Lung (tissue), 12 donors: ENCODE measurements around the gene NOTCH4. TPM values are rescaled to one million over a fixed set of nuclear protein-coding genes. Genes with fewer than 3 reads are reported as not detected.

Experiments
- ATAC-seq: fragments of 200-7000 bp; cut with Tn5 transposase; one replicate; pipeline ENCODE4 v1.9.1; 2020; ENCODE audit warnings: moderate number of reproducible peaks; ENCODE audit not compliant: insufficient read depth, low FRiP score
- DNase-seq, 3 donors: peaks; one replicate each; pipeline ENCODE4 v3.0.0-alpha.2; 2013 to 2017
- H3K27ac ChIP-seq, 2 donors: one replicate each; pipeline ENCODE4 v1.5.1; 2013; ENCODE audit warnings: mild to moderate bottlenecking in 2 of 2, moderate library complexity in 2 of 2, control low read depth in 1 of 2, inconsistent platforms in 1 of 2, low read depth in 1 of 2, low read length in 1 of 2
- H3K27me3 ChIP-seq, 3 donors: one replicate each; pipeline ENCODE4 v1.5.1; 2013; ENCODE audit warnings: low read length in 2 of 3; ENCODE audit not compliant: control insufficient read depth in 3 of 3, insufficient read depth in 3 of 3
- H3K36me3 ChIP-seq, 4 donors: one replicate each; pipeline ENCODE4 v1.5.1; 2013; ENCODE audit warnings: low read length in 4 of 4, mild to moderate bottlenecking in 1 of 4, moderate library complexity in 1 of 4; ENCODE audit not compliant: control insufficient read depth in 4 of 4, insufficient read depth in 4 of 4
- H3K4me1 ChIP-seq, 5 donors: one replicate each; pipeline ENCODE4 v1.5.1; 2013; ENCODE audit warnings: low read length in 5 of 5, mild to moderate bottlenecking in 2 of 5, moderate library complexity in 1 of 5; ENCODE audit not compliant: control insufficient read depth in 5 of 5, insufficient read depth in 5 of 5
- H3K4me3 ChIP-seq: one replicate; pipeline ENCODE4 v1.5.1; 2013; ENCODE audit warnings: mild to moderate bottlenecking, control low read depth, moderate library complexity
- H3K9ac ChIP-seq, 2 donors: one replicate each; pipeline ENCODE4 v1.5.1; 2013; ENCODE audit warnings: low read length in 2 of 2, control low read depth in 1 of 2; ENCODE audit not compliant: insufficient read depth in 1 of 2
- H3K9me3 ChIP-seq, 4 donors: one replicate each; pipeline ENCODE4 v1.5.1; 2013; ENCODE audit warnings: low read length in 3 of 4, mild to moderate bottlenecking in 1 of 4, moderate library complexity in 1 of 4; ENCODE audit not compliant: control insufficient read depth in 4 of 4, insufficient read depth in 3 of 4
- WGBS, 2 donors: extraction: QIAGEN DNeasy Blood & Tissue Kit; methylation state at CpG; one replicate each; pipeline ENCODE4 v1.1.7; 2013; 5-methylcytosine and 5-hydroxymethylcytosine counted together
- polyA plus RNA-seq, 2 donors: library from polyadenylated mRNA; stranded (reverse); fragments of 200-250 nt; gene quantifications; one replicate each; pipeline ENCODE4 v1.2.1, GENCODE V29; 2013
- total RNA-seq, 2 donors: library from RNA; depleted of rRNA in 1 of 2; stranded (reverse); fragments of >200 nt in 1 of 2; gene quantifications; one replicate each; pipeline ENCODE4 v1.2.1, GENCODE V29; 2014 to 2021
- TF ChIP-seq, protein P1 (sequence below): IDR thresholded peaks from 2 replicates; pipeline ENCODE4 v1.5.1; 2012; ENCODE audit warnings: mild to moderate bottlenecking; ENCODE audit errors: control extremely low read depth, extremely low read depth
- donor health status: control.
- donor health status: control.
- donor health status: Bipolar disorder and iron deficiency.
- donor health status: healthy.
- donor health status: DM: yes; HTN: yes; CAD: no.

NOTCH4 gene
- total and polyA plus RNA-seq, 4 donors: 38.8 to 54.6 (median 43.2) TPM

DNA sequence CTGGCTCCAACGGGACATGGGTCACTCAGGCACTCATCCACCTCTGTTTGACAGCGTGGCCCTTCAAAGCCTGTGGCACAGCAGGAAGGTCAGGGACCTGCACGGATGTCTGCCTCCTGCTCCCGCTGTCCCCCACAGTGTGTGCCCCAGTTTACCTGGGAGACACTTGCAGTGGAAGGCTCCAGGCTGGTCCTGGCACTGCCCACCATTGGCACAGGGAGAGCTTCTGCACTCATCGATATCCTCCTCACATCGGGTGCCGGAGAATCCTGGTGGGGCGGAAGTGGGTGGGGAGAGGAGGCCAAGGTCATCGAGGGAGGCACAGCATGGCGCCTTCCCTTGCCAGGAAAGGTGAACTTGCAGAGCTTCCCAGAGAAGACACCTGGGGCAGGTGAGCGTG, 6.9 kb downstream of the NOTCH4 start:
- Histone ChIP-seq H3K4me1 (peaks cover 0 to 4% (median 0%) of the 10 kb centered on the region in 5 donors), H3K27ac (no peak overlapping the region), H3K36me3 (peaks cover 0 to 6% (median 0%) of the 10 kb centered on the region in 4 donors), H3K9me3 (no peaks in the 10 kb centered on the region), H3K9ac (no peak overlapping the region), H3K4me3 (no peak overlapping the region), H3K27me3 (no peaks in the 10 kb centered on the region)
- TF ChIP-seq, protein P1, sequence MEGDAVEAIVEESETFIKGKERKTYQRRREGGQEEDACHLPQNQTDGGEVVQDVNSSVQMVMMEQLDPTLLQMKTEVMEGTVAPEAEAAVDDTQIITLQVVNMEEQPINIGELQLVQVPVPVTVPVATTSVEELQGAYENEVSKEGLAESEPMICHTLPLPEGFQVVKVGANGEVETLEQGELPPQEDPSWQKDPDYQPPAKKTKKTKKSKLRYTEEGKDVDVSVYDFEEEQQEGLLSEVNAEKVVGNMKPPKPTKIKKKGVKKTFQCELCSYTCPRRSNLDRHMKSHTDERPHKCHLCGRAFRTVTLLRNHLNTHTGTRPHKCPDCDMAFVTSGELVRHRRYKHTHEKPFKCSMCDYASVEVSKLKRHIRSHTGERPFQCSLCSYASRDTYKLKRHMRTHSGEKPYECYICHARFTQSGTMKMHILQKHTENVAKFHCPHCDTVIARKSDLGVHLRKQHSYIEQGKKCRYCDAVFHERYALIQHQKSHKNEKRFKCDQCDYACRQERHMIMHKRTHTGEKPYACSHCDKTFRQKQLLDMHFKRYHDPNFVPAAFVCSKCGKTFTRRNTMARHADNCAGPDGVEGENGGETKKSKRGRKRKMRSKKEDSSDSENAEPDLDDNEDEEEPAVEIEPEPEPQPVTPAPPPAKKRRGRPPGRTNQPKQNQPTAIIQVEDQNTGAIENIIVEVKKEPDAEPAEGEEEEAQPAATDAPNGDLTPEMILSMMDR: no peak
- WGBS, 2 donors: 87 to 95% methylated on average over 11 of the region's 11 CpGs
- DNase-seq (no peak), ATAC-seq (no peak)

DNA sequence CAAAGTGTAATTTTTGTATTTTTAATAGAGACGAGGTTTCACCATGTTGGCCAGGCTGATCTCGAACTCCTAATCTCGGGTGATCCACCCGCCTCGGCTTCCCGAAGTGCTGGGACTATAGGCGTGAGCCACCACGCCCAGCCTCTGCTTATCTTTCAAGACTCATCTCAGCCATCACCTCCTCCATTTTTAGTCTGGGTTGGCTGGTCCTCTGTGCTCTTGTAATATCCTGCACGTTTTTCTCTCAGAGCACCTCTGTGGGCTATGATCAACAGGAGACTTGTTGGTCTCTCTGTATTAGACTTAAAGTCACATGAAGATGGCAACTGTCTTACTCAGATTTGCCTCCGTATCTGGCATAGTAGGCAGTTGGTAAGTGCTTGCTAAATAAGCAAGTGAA, 7.6 kb downstream of the NOTCH4 start:
- peaks cover 0 to 2% (median 0%) of the 10 kb centered on the region in 5 donors for H3K4me1 ChIP-seq
- no peak for DNase-seq
- ATAC-seq: no peak
- H3K9me3 ChIP-seq: no peaks in the 10 kb centered on the region
- WGBS, 2 donors: 86 to 89% methylated on average over 10 of the region's 10 CpGs
- no peak overlapping the region for H3K27ac ChIP-seq
- H3K36me3 ChIP-seq: peaks cover 0 to 4% (median 0%) of the 10 kb centered on the region in 4 donors
- H3K9ac ChIP-seq: no peak overlapping the region
- H3K4me3 ChIP-seq: no peak overlapping the region
- TF ChIP-seq, protein P1: no peak
- no peaks in the 10 kb centered on the region for H3K27me3 ChIP-seq

DNA sequence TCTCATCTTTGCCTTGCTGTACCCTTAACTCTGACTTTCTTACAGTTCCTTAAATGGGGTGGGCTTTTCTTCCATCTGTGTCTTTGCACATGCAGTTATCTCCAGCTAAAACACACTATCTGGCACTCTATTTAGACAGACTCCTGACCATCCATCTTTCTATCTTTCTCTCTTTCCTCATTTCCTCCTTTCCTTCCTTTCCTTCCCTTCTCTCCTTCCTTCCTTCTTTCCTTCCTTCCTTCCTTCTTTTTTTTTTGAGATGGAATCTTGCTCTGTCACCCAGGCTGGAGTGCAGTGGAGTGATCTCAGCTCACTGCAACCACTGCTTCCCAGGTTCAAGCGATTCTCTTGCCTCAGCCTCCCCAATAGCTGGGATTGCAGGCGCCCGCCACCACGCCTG, 8.2 kb downstream of the NOTCH4 start:
- H3K4me1 ChIP-seq: no peaks in the 10 kb centered on the region
- H3K9me3 ChIP-seq: no peaks in the 10 kb centered on the region
- H3K27ac ChIP-seq: no peak overlapping the region
- no peaks in the 10 kb centered on the region for H3K27me3 ChIP-seq
- ATAC-seq (no peak), DNase-seq (no peak)
- H3K36me3 ChIP-seq: peaks cover 0 to 2% (median 0%) of the 10 kb centered on the region in 4 donors
- H3K4me3 ChIP-seq: no peak overlapping the region
- WGBS, 2 donors: 96 to 97% methylated on average over 4 of the region's 4 CpGs
- H3K9ac ChIP-seq: no peak overlapping the region
- TF ChIP-seq, protein P1: no peak

DNA sequence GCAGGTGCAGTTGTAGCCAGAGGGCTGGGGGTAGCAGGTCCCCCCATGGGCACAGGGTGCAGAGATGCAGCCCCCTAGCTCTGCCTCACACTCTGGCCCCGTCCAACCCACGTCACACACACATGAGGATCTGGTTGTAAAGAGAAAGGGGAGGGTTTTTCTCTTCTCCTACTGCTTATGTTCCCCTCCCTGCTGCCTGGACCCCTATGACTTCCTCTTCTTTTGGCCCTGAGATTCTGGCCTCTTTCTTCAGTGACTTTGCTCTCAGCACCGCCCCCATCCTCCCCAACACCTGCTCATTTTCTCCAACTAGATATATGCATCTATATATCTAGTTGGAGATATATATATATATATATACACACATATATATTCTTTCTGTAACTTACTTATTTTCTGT, 9.7 kb downstream of the NOTCH4 start:
- ATAC-seq (no peak), DNase-seq (no peak)
- no peaks in the 10 kb centered on the region for H3K4me1 ChIP-seq
- TF ChIP-seq, protein P1: no peak
- H3K27ac ChIP-seq: no peak overlapping the region
- WGBS, 2 donors: 53 to 67% methylated on average over 3 of the region's 3 CpGs
- no peak overlapping the region for H3K4me3 ChIP-seq
- peaks cover 0 to 2% (median 0%) of the 10 kb centered on the region in 4 donors for H3K36me3 ChIP-seq
- no peak overlapping the region for H3K9ac ChIP-seq
- no peaks in the 10 kb centered on the region for H3K27me3 ChIP-seq
- no peaks in the 10 kb centered on the region for H3K9me3 ChIP-seq
